Thyroid gland (tissue), 4 donors: ENCODE results near the gene TBL1XR1. TPM values are rescaled to one million over a fixed set of nuclear protein-coding genes. Genes with fewer than 3 reads are reported as not detected.

Source experiments
- DNase-seq, 2 donors: peaks; one replicate each; pipeline ENCODE4 v3.0.0-alpha.2; 2019
- H3K27ac ChIP-seq, 3 donors: fragments of 200-600 bp; sonication (generic); 1 replicate in 2 of 3; 2 replicates in 1 of 3; pipeline ENCODE4 v1.5.1; 2016 to 2019; ENCODE audit warnings: mild to moderate bottlenecking in 1 of 3, moderate library complexity in 1 of 3
- H3K27me3 ChIP-seq: fragments of 200-600 bp; sonication (generic); one replicate; pipeline ENCODE4 v1.5.1; 2019
- H3K36me3 ChIP-seq, 2 donors: fragments of 200-600 bp; sonication (generic); one replicate each; pipeline ENCODE4 v1.5.1; 2016 to 2019
- H3K4me1 ChIP-seq, 2 donors: fragments of 200-600 bp; sonication (generic); one replicate each; pipeline ENCODE4 v1.5.1; 2017 to 2019
- H3K4me3 ChIP-seq, 3 donors: fragments of 200-600 bp; sonication (generic); replicated peaks in 1 of 3; 1 replicate in 2 of 3; 2 replicates in 1 of 3; pipeline ENCODE4 v1.5.1; 2016; ENCODE audit warnings: mild to moderate bottlenecking in 1 of 3
- H3K9me3 ChIP-seq: fragments of 200-600 bp; sonication (generic); one replicate; pipeline ENCODE4 v1.5.1; 2017
- CTCF ChIP-seq, 6 experiments: fragments of 200-600 bp in 3 of 6; fragments of 450-650 bp in 3 of 6; sonication (generic) in 3 of 6; IDR thresholded peaks; one replicate each; pipeline ENCODE4 v1.5.1; 2016 to 2019; ENCODE audit warnings: antibody characterized with exemption in 6 of 6, mild to moderate bottlenecking in 2 of 6, inconsistent platforms in 1 of 6, moderate library complexity in 1 of 6
- POLR2A ChIP-seq, 2 donors: fragments of 450-650 bp; IDR thresholded peaks; one replicate each; pipeline ENCODE4 v1.6.1; 2017; ENCODE audit warnings: antibody characterized with exemption in 2 of 2, mild to moderate bottlenecking in 2 of 2, moderate library complexity in 1 of 2
- WGBS, 2 donors: methylation state at CpG; one replicate each; pipeline ENCODE4 v1.1.5; 2017; 5-methylcytosine and 5-hydroxymethylcytosine counted together
- intact Hi-C: fragments of 100-400 bp; cut with DNase I; formaldehyde crosslinking; loops from one replicate; pipeline ENCODE4 v1.15.1; 2023
- total RNA-seq, 4 donors: library from RNA; depleted of rRNA; stranded (reverse); fragments of >200 nt; gene quantifications; one replicate each; pipeline ENCODE4 v1.2.3, GENCODE V29; 2016

The TBL1XR1 gene
- 100 to 1,000 TPM; 164 to 239 (median 195) TPM for total RNA-seq

GRCh38 chr3:177197041-177197726, at the start of gene TBL1XR1:
TSS of gene TBL1XR1 (minus strand) at chr3:177197482. CDS start at chr3:177064977, 132,505 bp downstream.
- H3K4me3 ChIP-seq: peak within 1 kb of the TSS; percentile 69 to 96 (median 70)
- no peaks in the 10 kb centered on the region for H3K27me3 ChIP-seq
- TF ChIP-seq CTCF (IDR thresholded peaks at IDR 0.05) (no peak), POLR2A (IDR thresholded peaks at IDR 0.05) (peak in 1 of 2 donors; percentile 21)
- H3K27ac ChIP-seq: peak within 1 kb of the TSS; percentile 98 to 99 (median 98)
- DNase-seq: peak; percentile 93 to 94
- peaks cover 26 to 28% of the 10 kb centered on the region in 2 donors for H3K4me1 ChIP-seq
- intact Hi-C loops: loop anchor here (5.0 to 10.0 kb wide), 2 partner anchors 142 to 160 kb away; no protein-coding TSS in a partner anchor
- H3K36me3 ChIP-seq: no peaks in the 10 kb centered on the region
- H3K9me3 ChIP-seq: no peaks in the 10 kb centered on the region
- 0 to 2% methylated on average over 14 to 18 of the region's 93 CpGs for WGBS, 2 donors

GRCh38 chr3:177245250-177245649, 48.0 kb upstream of the TBL1XR1 start:
- H3K36me3 ChIP-seq: no peaks in the 10 kb centered on the region
- DNase-seq: no peak
- H3K27me3 ChIP-seq: no peaks in the 10 kb centered on the region
- intact Hi-C loops: no loop called here
- TF ChIP-seq POLR2A (IDR thresholded peaks at IDR 0.05) (no peak), CTCF (IDR thresholded peaks at IDR 0.05) (no peak)
- no peak overlapping the region for H3K27ac ChIP-seq
- H3K4me1 ChIP-seq: no peaks in the 10 kb centered on the region
- H3K9me3 ChIP-seq: no peaks in the 10 kb centered on the region
- no peak overlapping the region for H3K4me3 ChIP-seq
- WGBS, 2 donors: 96 to 97% methylated on average over 6 of the region's 6 CpGs

GRCh38 chr3:177244606-177245005, 47.3 kb upstream of the TBL1XR1 start:
- intact Hi-C loops: no loop called here
- 97 to 100% methylated on average over 3 of the region's 3 CpGs for WGBS, 2 donors
- DNase-seq: no peak

GRCh38 chr3:177238686-177239216, 41.5 kb upstream of the TBL1XR1 start:
- whole genome bisulfite sequencing, 2 donors: 93 to 94% methylated on average over 2 of the region's 2 CpGs
- Histone ChIP-seq H3K27ac (no peak overlapping the region), H3K36me3 (no peaks in the 10 kb centered on the region), H3K4me3 (no peak overlapping the region), H3K27me3 (no peaks in the 10 kb centered on the region), H3K9me3 (no peaks in the 10 kb centered on the region), H3K4me1 (no peaks in the 10 kb centered on the region)
- intact Hi-C loops: no loop called here
- DNase-seq: no peak
- TF ChIP-seq CTCF (IDR thresholded peaks at IDR 0.05): no peak
- TF ChIP-seq POLR2A (IDR thresholded peaks at IDR 0.05): no peak

More at GRCh38 chr3:177244606-177245005, 47.3 kb upstream of the TBL1XR1 start:
- H3K9me3 ChIP-seq: no peaks in the 10 kb centered on the region
- no peak overlapping the region for H3K27ac ChIP-seq
- H3K4me3 ChIP-seq: no peak overlapping the region
- H3K36me3 ChIP-seq: no peaks in the 10 kb centered on the region
- H3K27me3 ChIP-seq: no peaks in the 10 kb centered on the region
- TF ChIP-seq CTCF (IDR thresholded peaks at IDR 0.05) (no peak), POLR2A (IDR thresholded peaks at IDR 0.05) (no peak)
- no peaks in the 10 kb centered on the region for H3K4me1 ChIP-seq

GRCh38 chr3:177237206-177237605, 39.9 kb upstream of the TBL1XR1 start:
- WGBS, 2 donors: 81 to 88% methylated on average over 4 of the region's 4 CpGs
- Histone ChIP-seq H3K27me3 (no peaks in the 10 kb centered on the region), H3K36me3 (no peaks in the 10 kb centered on the region), H3K4me3 (no peak overlapping the region), H3K27ac (no peak overlapping the region), H3K4me1 (no peaks in the 10 kb centered on the region), H3K9me3 (no peaks in the 10 kb centered on the region)
- TF ChIP-seq POLR2A (IDR thresholded peaks at IDR 0.05): no peak
- no peak for TF ChIP-seq CTCF (IDR thresholded peaks at IDR 0.05)
- intact Hi-C loops: no loop called here
- peak in 1 of 2 donors; percentile 16 for DNase-seq
